Activated CD4-positive, alpha-beta T cell treated with anti-CD3 and anti-CD28 coated beads, Interleukin-2, amount 10 ng/mL, durations not matched to agents 7 days and 5 days (primary cell): ENCODE results near the gene NUAK1. TPM values are rescaled to one million over a fixed set of nuclear protein-coding genes. Genes with fewer than 3 reads are reported as not detected.

Experiments used
- CTCF ChIA-PET: fragments of 350-600 bp; sonication (Branson Sonifier 250); formaldehyde crosslinking; loops from one replicate; lab custom pipeline; 2021; ENCODE audit warnings: antibody characterized with exemption; lab: Charles Lee
- POLR2A ChIA-PET: fragments of 350-600 bp; sonication (Branson Sonifier 250); formaldehyde crosslinking; loops from one replicate; lab custom pipeline; 2021; ENCODE audit warnings: antibody characterized with exemption; lab: Charles Lee
- DNase-seq: peaks from one replicate; pipeline ENCODE4 v3.0.0-alpha.2; 2020
- H3K27ac Mint-ChIP-seq: one replicate; pipeline ENCODE4 v1.8.0; 2021; ENCODE audit warnings: mild to moderate bottlenecking, moderate library complexity, mixed read lengths
- H3K27me3 Mint-ChIP-seq: one replicate; pipeline ENCODE4 v1.8.0; 2021; ENCODE audit warnings: mixed read lengths
- H3K36me3 Mint-ChIP-seq: one replicate; pipeline ENCODE4 v1.8.0; 2021; ENCODE audit warnings: low read depth, mixed read lengths
- H3K4me1 Mint-ChIP-seq: one replicate; pipeline ENCODE4 v1.8.0; 2021; ENCODE audit warnings: mixed read lengths
- H3K4me3 Mint-ChIP-seq: one replicate; pipeline ENCODE4 v1.8.0; 2021; ENCODE audit warnings: mild to moderate bottlenecking, moderate library complexity, mixed read lengths
- H3K9me3 Mint-ChIP-seq: one replicate; pipeline ENCODE4 v1.8.0; 2021; ENCODE audit warnings: mixed read lengths
- total RNA-seq, 2 experiments: library from RNA; stranded (reverse); gene quantifications; one replicate each; pipeline ENCODE4 v1.2.3, GENCODE V29; 2021

NUAK1 gene
- total RNA-seq, 2 experiments from 2014 or later, result not detected

DNA sequence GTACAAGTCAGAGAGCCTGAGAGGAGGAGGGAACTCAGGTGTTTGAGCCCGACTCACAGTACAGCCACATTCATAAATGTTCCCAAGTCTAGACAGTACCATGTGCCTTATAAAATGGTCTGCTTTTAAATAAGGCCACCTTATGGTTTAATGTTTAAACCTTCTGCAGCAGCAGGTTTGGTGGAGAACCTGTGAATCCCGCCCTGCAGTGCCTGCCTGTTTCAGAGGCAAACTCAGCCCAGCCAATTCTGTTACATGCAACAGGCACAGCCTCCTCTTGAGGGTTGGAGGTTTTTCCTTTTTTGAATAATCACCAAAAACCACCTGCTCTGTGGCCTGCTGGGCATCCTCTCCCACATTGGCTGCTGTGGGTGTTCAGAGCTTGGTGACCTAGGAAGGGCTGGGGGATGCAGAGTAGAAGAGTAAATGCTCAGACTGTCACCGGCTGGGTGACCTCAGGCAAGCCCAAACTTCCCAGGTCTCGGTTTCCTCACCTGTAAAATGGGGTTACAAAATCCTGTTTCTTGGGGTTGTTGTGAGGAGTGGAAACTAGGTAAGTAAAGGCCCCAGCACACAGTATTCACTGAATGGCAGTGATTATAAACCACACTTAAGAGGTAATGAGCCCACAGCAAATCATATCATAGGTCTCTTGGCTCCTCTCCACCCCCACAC, 28.0 kb downstream of the NUAK1 start:
- no peak for DNase-seq
- H3K4me3 Mint-ChIP-seq, result no peak overlapping the region
- H3K9me3 Mint-ChIP-seq, result no peaks in the 10 kb centered on the region
- no peak overlapping the region for H3K27ac Mint-ChIP-seq
- POLR2A ChIA-PET, result no interaction called here
- H3K27me3 Mint-ChIP-seq, result peaks cover 27% of the 10 kb centered on the region
- no peaks in the 10 kb centered on the region for H3K36me3 Mint-ChIP-seq
- CTCF ChIA-PET, result interaction anchor here (0.6 kb wide), 1 partner anchor 1850 kb away, joined by 3 read pairs; no protein-coding TSS in a partner anchor
- no peaks in the 10 kb centered on the region for H3K4me1 Mint-ChIP-seq

DNA sequence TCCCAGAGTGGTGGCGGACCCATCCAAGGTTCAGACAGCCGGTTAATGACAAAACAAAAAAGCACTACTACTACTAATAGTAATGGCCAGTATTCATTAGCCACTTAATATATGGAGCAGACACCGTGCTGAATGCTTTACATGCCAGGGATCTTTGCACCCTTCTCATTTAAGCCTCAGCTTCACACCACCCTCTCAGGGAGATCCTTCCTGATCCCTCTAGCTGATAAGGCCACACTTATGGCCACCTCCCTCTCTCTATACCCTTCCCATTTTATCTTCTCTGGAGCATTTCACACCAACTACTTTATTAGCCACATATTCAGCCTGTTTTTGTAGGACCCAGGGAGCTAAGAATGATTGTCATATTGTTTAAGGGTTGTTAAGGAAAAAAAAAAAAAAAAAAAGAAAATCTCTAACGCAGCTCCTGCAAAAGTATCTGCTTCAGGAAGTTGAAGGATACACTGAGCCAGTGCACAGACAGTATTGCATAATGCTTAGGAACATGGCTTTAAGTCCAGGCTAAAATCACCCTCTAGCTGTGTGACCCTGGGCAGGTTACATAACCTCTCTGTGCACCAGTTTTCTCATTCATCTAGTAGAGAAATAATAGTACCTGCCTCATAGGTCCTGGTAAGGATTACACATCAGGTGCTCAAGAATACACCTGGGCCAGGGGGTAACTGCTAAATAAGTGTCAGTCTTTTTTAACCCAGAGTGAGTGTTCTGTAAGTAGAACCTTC, 29.4 kb downstream of the NUAK1 start:
- Mint-ChIP-seq H3K4me1 (no peaks in the 10 kb centered on the region), H3K27me3 (peaks cover 32% of the 10 kb centered on the region), H3K4me3 (no peak overlapping the region), H3K36me3 (no peaks in the 10 kb centered on the region), H3K9me3 (no peaks in the 10 kb centered on the region), H3K27ac (no peak overlapping the region)
- ChIA-PET POLR2A (no interaction called here), CTCF (interaction anchor here (0.8 kb wide), 1 partner anchor 9 kb away, joined by 6 read pairs; no protein-coding TSS in a partner anchor)
- DNase-seq, result no peak

DNA sequence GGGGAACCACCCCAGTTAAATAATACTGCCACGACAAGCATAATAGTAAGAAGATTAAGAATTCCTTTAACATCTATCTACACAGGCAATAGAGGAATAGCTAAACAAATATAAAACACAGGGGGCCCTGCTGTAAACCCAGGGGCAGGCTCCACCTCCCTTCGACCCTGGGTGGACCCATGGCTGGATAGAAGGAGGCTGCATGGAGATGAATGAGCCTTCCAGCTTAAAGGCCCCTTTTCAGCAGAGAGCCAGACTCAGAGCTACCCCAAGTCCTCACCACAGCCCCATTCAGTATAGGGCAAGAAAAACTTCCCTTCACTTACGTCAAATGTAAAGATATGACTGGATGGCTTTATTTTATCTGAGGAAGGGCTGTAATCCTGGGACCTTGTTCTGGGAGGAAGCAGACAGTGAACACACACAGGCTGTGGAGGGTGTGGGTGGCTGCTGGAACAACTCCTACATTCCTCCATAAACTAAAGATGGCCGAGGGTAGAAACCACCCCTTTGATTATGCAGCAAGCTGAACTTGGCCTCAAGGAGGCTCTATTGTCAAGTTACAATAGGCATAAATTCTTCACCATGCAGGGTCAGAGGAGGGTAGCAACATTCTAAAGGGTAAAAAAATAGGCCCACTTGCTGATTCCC, 30.4 kb downstream of the NUAK1 start:
- CTCF ChIA-PET, result no interaction called here
- POLR2A ChIA-PET, result no interaction called here
- no peak overlapping the region for H3K27ac Mint-ChIP-seq
- H3K36me3 Mint-ChIP-seq, result no peaks in the 10 kb centered on the region
- H3K27me3 Mint-ChIP-seq, result peaks cover 34% of the 10 kb centered on the region
- DNase-seq, result no peak
- H3K9me3 Mint-ChIP-seq, result no peaks in the 10 kb centered on the region
- H3K4me1 Mint-ChIP-seq, result no peaks in the 10 kb centered on the region
- no peak overlapping the region for H3K4me3 Mint-ChIP-seq

DNA sequence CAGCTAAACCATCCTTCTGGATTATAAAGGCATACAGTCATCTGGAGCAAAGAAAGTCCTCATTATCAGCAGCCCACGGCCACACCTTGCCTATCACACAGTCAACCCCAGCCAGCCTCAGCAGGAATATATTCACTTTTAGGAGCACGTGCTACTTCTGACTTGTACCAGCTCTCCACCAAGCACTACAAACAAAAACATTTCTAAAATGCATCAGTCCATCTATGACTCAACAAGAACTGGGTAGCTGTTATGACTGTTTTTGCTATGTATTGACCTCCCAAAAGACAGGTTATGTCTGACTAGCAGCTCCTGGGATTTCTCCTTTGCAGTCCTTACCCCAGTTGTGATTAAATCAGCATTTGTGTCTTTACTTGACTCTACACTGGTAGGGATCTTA, 31.2 kb downstream of the NUAK1 start:
- Mint-ChIP-seq H3K36me3 (no peaks in the 10 kb centered on the region), H3K4me1 (no peaks in the 10 kb centered on the region), H3K27me3 (peaks cover 37% of the 10 kb centered on the region), H3K4me3 (no peak overlapping the region), H3K27ac (no peak overlapping the region), H3K9me3 (no peaks in the 10 kb centered on the region)
- ChIA-PET CTCF (no interaction called here), POLR2A (no interaction called here)
- DNase-seq, result no peak

DNA sequence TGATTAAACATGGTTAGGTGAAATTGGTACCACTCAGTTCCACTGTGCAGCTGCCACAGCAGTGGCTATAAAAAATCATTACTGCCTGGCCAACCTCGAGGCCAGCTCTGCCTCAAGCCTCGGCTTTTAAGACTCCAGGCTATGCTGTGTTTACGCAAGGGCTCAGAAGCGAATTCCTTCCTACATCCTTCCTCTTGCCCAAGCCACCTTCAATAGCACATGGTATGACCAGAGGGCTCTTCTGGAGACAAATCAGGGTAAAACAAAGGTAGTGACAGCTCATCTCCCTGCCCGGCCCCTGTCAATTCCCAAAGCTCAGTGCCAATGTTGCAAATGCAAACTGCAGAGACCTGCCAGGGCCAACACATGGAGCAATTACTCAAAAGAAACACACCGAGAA, 31.9 kb downstream of the NUAK1 start:
- H3K9me3 Mint-ChIP-seq, result no peaks in the 10 kb centered on the region
- H3K4me3 Mint-ChIP-seq, result no peak overlapping the region
- no peak for DNase-seq
- ChIA-PET POLR2A (no interaction called here), CTCF (no interaction called here)
- peaks cover 37% of the 10 kb centered on the region for H3K27me3 Mint-ChIP-seq
- no peak overlapping the region for H3K27ac Mint-ChIP-seq
- no peaks in the 10 kb centered on the region for H3K4me1 Mint-ChIP-seq
- no peaks in the 10 kb centered on the region for H3K36me3 Mint-ChIP-seq

DNA sequence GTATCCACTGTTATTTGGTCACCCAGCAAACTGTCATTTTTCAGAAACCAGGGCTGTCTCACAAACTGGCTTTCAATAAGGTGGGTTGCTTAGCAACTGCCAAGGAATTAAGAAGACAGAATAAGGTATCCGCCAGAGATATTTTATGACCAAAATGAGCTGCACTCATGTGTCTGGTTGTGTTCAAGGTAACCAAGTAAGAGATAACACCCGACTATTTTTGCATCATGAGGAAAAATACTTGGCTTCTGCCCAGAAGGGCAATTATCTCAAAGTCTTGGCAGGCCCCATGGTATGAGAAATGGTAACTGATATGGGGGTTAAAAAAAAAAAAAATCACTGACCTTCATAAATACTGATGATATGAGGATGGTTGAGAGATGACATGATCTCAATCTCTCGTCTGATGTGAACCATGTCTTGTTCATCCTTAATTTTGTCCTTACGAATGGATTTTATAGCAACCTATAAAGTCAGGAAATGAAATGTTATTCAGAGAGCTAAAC, 32.6 kb downstream of the NUAK1 start:
- no peaks in the 10 kb centered on the region for H3K9me3 Mint-ChIP-seq
- H3K36me3 Mint-ChIP-seq, result no peaks in the 10 kb centered on the region
- H3K27me3 Mint-ChIP-seq, result peaks cover 33% of the 10 kb centered on the region
- ChIA-PET POLR2A (no interaction called here), CTCF (no interaction called here)
- H3K27ac Mint-ChIP-seq, result no peak overlapping the region
- no peaks in the 10 kb centered on the region for H3K4me1 Mint-ChIP-seq
- no peak overlapping the region for H3K4me3 Mint-ChIP-seq
- DNase-seq, result no peak

DNA sequence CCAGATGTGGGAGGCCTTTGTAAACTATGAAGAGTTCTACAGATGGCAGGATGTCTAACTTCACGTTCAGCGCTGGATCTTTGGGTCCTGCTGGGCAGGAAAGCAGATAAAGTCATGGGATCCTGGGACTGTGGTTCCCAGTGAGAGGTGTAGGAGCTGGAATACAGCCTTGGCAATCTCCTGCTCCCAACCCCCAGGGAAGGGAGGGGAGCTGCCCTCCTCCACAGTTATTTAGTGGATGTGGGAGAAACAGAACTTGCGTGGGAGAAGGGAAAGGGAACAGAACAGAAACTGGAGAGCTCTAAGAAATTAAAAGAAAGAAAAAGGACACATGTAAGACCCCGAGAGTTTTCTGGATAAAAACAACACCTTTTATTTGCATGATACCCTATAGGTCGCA, 37.0 kb downstream of the NUAK1 start:
- Mint-ChIP-seq H3K4me1 (no peaks in the 10 kb centered on the region), H3K27ac (no peak overlapping the region), H3K27me3 (peaks cover 23% of the 10 kb centered on the region), H3K9me3 (no peaks in the 10 kb centered on the region), H3K4me3 (no peak overlapping the region), H3K36me3 (no peaks in the 10 kb centered on the region)
- no peak for DNase-seq
- ChIA-PET POLR2A (no interaction called here), CTCF (no interaction called here)

DNA sequence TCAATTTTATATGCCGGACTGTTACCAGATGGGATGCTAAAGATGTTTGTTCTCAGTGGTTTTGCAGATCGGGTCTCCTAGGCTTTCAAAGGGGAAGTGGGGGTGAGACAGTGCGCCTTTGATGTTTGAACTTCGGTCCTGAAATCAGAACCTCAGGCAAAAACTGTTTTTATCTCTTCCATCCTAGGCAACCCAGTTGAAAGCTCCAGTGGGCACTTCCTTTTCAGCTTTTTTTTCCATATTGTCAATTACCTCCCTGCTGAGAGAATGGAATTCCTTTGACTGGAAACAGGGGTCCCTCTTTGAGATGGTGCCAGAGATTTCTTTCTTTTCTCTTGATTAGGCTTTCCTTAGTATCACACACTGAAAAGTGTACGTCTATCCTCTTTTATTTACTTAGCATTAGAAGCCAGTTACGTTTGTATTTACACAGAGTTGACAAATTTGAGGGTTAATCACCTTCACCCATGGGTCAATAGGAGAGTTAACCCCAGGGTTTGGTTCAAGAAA, 40.0 kb downstream of the NUAK1 start:
- POLR2A ChIA-PET, result no interaction called here
- Mint-ChIP-seq H3K9me3 (no peaks in the 10 kb centered on the region), H3K36me3 (no peaks in the 10 kb centered on the region), H3K27me3 (peaks cover 15% of the 10 kb centered on the region), H3K4me3 (no peak overlapping the region), H3K27ac (no peak overlapping the region), H3K4me1 (no peaks in the 10 kb centered on the region)
- DNase-seq, result no peak
- CTCF ChIA-PET, result no interaction called here

DNA sequence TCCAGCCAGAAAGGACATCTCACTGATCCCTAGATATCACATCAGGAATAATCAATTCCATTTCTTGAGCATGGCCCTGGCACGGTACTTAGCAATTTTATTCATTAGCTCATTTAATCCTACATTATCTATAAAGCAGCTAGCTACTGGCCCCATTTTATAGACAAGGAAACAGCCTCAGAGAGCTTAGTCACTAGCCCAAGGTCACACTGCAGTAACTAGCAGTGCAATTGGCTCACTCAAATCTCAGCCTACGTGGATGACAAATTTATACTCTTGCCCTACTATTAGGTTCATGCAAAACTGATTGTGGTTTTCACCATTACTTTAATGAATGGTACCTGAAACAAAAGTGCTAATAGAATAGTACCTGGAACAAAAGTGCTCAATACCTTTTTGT, 41.7 kb downstream of the NUAK1 start:
- H3K27me3 Mint-ChIP-seq, result peaks cover 10% of the 10 kb centered on the region
- H3K36me3 Mint-ChIP-seq, result no peaks in the 10 kb centered on the region
- no peak overlapping the region for H3K4me3 Mint-ChIP-seq
- no peak for DNase-seq
- POLR2A ChIA-PET, result no interaction called here
- H3K4me1 Mint-ChIP-seq, result no peaks in the 10 kb centered on the region
- CTCF ChIA-PET, result no interaction called here
- no peak overlapping the region for H3K27ac Mint-ChIP-seq
- H3K9me3 Mint-ChIP-seq, result no peaks in the 10 kb centered on the region

DNA sequence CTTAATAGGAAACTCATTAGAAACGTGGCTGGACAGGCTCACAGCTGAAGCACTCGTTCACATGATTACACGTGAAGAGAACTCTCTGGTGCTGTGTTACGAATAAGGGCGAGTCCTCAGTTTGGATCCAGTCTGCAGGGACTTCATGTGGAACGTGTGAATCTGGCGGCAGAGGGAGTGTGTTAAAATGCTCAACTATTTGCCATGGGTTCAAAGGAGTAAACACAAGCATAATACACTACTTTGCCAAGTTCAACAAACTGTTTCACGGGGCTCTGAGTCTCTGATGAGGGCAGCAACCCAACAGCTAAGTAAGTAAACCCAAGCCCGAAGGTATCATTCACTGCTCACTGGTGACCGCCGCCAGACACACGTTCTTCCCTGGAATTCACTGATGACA, 42.4 kb downstream of the NUAK1 start:
- no peak for DNase-seq
- H3K4me1 Mint-ChIP-seq, result no peaks in the 10 kb centered on the region
- H3K27me3 Mint-ChIP-seq, result peaks cover 10% of the 10 kb centered on the region
- H3K36me3 Mint-ChIP-seq, result no peaks in the 10 kb centered on the region
- no peak overlapping the region for H3K4me3 Mint-ChIP-seq
- ChIA-PET CTCF (no interaction called here), POLR2A (no interaction called here)
- no peak overlapping the region for H3K27ac Mint-ChIP-seq
- no peaks in the 10 kb centered on the region for H3K9me3 Mint-ChIP-seq

DNA sequence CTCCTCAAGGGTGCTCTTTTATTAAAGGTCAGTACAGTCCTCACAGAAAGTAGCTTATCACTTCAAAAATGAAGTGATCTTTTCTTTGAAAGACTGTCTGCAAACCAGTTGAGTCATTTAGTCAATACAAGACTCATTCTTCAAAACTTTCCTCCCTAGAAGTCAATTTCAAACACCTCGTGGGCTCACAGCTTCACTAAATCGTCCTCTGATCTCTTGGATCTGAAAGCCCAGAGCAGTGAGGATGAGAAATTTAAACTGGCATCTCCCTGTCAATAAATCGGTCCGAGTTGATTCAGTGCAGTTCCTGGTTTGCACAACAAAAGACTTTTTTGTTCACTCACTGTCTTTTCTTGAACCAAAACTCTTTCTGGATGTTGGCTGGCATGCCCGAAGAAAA, 44.5 kb downstream of the NUAK1 start:
- CTCF ChIA-PET, result interaction anchor here (1.1 kb wide), 1 partner anchor 78 kb away, joined by 3 read pairs; no protein-coding TSS in a partner anchor
- POLR2A ChIA-PET, result no interaction called here
- H3K4me1 Mint-ChIP-seq, result no peaks in the 10 kb centered on the region
- H3K27ac Mint-ChIP-seq, result no peak overlapping the region
- H3K36me3 Mint-ChIP-seq, result no peaks in the 10 kb centered on the region
- peaks cover 10% of the 10 kb centered on the region for H3K27me3 Mint-ChIP-seq
- DNase-seq, result no peak
- no peak overlapping the region for H3K4me3 Mint-ChIP-seq
- no peaks in the 10 kb centered on the region for H3K9me3 Mint-ChIP-seq

DNA sequence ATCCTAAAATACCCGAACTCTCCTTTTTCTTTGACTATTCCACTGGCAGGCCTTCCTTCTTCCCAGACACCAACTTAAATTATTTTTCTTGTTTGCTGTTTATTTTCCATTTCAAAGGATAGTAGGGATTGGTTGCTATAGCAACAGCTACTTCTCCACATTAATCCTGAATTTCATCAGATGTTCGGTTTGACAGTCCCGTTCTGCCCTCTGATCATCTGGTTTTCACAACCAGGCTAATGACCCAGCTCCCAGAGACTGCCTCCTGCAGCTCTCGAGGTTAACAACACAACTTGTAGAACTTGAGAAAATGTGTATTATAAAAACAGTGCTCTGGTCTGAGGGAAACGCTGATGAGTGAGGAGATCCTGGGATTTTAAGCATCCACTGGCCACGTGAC, 45.5 kb downstream of the NUAK1 start:
- peaks cover 3% of the 10 kb centered on the region for H3K27me3 Mint-ChIP-seq
- CTCF ChIA-PET, result no interaction called here
- no peak overlapping the region for H3K27ac Mint-ChIP-seq
- no peak overlapping the region for H3K4me3 Mint-ChIP-seq
- no peaks in the 10 kb centered on the region for H3K4me1 Mint-ChIP-seq
- no peaks in the 10 kb centered on the region for H3K9me3 Mint-ChIP-seq
- POLR2A ChIA-PET, result no interaction called here
- no peak for DNase-seq
- H3K36me3 Mint-ChIP-seq, result no peaks in the 10 kb centered on the region

DNA sequence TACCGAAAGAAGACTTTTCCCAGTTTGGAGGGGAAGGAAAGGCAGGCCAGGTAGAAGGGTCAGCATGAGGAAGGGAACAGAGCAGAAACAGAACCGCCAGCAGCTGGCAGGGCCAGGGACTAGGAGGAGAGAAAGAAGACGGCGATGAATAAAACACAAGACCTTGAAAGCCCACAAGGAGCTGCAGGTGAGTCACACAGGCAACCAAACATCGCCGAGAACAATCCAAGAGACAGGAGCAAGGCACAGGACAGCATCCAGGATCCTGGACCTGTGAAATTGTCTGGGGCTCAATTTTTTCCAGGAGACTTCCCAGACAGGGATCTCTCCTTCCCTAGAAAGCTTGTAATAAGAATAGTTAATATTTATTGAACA, 47.3 kb downstream of the NUAK1 start:
- CTCF ChIA-PET, result no interaction called here
- Mint-ChIP-seq H3K9me3 (no peaks in the 10 kb centered on the region), H3K4me1 (no peaks in the 10 kb centered on the region), H3K4me3 (no peak overlapping the region), H3K27me3 (no peaks in the 10 kb centered on the region), H3K27ac (no peak overlapping the region), H3K36me3 (no peaks in the 10 kb centered on the region)
- POLR2A ChIA-PET, result no interaction called here
- DNase-seq, result no peak
